GM18505 (cell line): ENCODE measurements around the gene CANT1.

Experiments
- ATAC-seq: cut with Tn5 transposase; IDR thresholded peaks from one replicate; pipeline ENCODE4 v1.9.1; 2021; ENCODE audit not compliant: unreplicated experiment
- POLR2A ChIP-seq: IDR thresholded peaks from 4 replicates; pipeline ENCODE4 v1.6.1; 2011; ENCODE audit warnings: borderline replicate concordance; ENCODE audit not compliant: insufficient read depth, insufficient read length; ENCODE audit errors: extremely low read depth

Gene CANT1

GRCh38 chr17:79019261-79019631, 9.7 kb upstream of the CANT1 start:
- ATAC-seq: no peak
- TF ChIP-seq POLR2A: no peak

- no peak for TF ChIP-seq POLR2A
- ATAC-seq: no peak
These were observed 8.8 kb upstream of the CANT1 start for GRCh38 chr17:79018370-79018695.

GRCh38 chr17:79017546-79018369, 8.2 kb upstream of the CANT1 start:
- ATAC-seq: no peak
- no peak for TF ChIP-seq POLR2A

- TF ChIP-seq POLR2A: no peak
- no peak for ATAC-seq
These were observed 4.7 kb upstream of the CANT1 start for GRCh38 chr17:79014158-79014758.

GRCh38 chr17:79012563-79013134, 3.1 kb upstream of the CANT1 start:
- no peak for TF ChIP-seq POLR2A
- ATAC-seq: no peak

- ATAC-seq: no peak
- no peak for TF ChIP-seq POLR2A
These were observed 2.0 kb upstream of the CANT1 start for GRCh38 chr17:79011451-79012147.

GRCh38 chr17:79010304-79010646, 711 bp upstream of the CANT1 start:
- no peak for ATAC-seq
- no peak for TF ChIP-seq POLR2A

GRCh38 chr17:79008666-79009387, 737 bp downstream of the CANT1 start:
- ATAC-seq: no peak
- no peak for TF ChIP-seq POLR2A

- no peak for TF ChIP-seq POLR2A
- no peak for ATAC-seq
These were observed 1.8 kb downstream of the CANT1 start for GRCh38 chr17:79007504-79008381.

GRCh38 chr17:79006794-79007503, 2.6 kb downstream of the CANT1 start:
- no peak for TF ChIP-seq POLR2A
- ATAC-seq: no peak

- TF ChIP-seq POLR2A: no peak
- ATAC-seq: no peak
These were observed 3.5 kb downstream of the CANT1 start for GRCh38 chr17:79006046-79006445.
